Thyroid gland (tissue), 4 donors: ENCODE results near the gene SALL1.

ENCODE experiments used
- CTCF ChIP-seq, 6 experiments: fragments of 200-600 bp in 3 of 6; fragments of 450-650 bp in 3 of 6; sonication (generic) in 3 of 6; IDR thresholded peaks; one replicate each; pipeline ENCODE4 v1.5.1; 2016 to 2019; ENCODE audit warnings: antibody characterized with exemption in 6 of 6, mild to moderate bottlenecking in 2 of 6, inconsistent platforms in 1 of 6, moderate library complexity in 1 of 6
- POLR2A ChIP-seq, 2 donors: fragments of 450-650 bp; IDR thresholded peaks; one replicate each; pipeline ENCODE4 v1.6.1; 2017; ENCODE audit warnings: antibody characterized with exemption in 2 of 2, mild to moderate bottlenecking in 2 of 2, moderate library complexity in 1 of 2

- TF ChIP-seq CTCF (IDR thresholded peaks at IDR 0.05) (no peak), POLR2A (IDR thresholded peaks at IDR 0.05) (no peak)
Measured at GRCh38 chr16:51113236-51114125, 37.6 kb downstream of the SALL1 start.
